Gastrocnemius medialis (tissue), 4 donors: Measurements from ENCODE around the gene NHLRC3. TPM values are rescaled to one million over a fixed set of nuclear protein-coding genes. Genes with fewer than 3 reads are reported as not detected.

Experiments
- ATAC-seq, 2 donors: fragments of 150-250 bp; one replicate each; pipeline ENCODE4 v1.9.1; 2016
- DNase-seq, 2 donors: peaks; one replicate each; pipeline ENCODE4 v3.0.0-alpha.2; 2019
- H3K27ac ChIP-seq, 4 donors: fragments of 200-600 bp; sonication (generic); 1 replicate in 1 of 4; 2 replicates in 3 of 4; pipeline ENCODE4 v1.5.1; 2016 to 2018; ENCODE audit warnings: mild to moderate bottlenecking in 2 of 4, moderate library complexity in 1 of 4
- H3K27me3 ChIP-seq, 3 donors: fragments of 200-600 bp; sonication (generic) in 2 of 3; 1 replicate in 1 of 3; 2 replicates in 2 of 3; pipeline versions ENCODE4 v1.5.1 to v1.6.0; 2016 to 2019; ENCODE audit warnings: mild to moderate bottlenecking in 1 of 3, moderate library complexity in 1 of 3
- H3K36me3 ChIP-seq, 2 donors: fragments of 200-600 bp; sonication (generic) in 1 of 2; one replicate each; pipeline ENCODE4 v1.5.1; 2017 to 2018
- H3K4me1 ChIP-seq, 2 donors: fragments of 200-600 bp; sonication (generic) in 1 of 2; one replicate each; pipeline ENCODE4 v1.5.1; 2016 to 2017; ENCODE audit warnings: mild to moderate bottlenecking in 2 of 2
- H3K4me3 ChIP-seq, 4 donors: fragments of 200-600 bp; sonication (generic) in 3 of 4; 1 replicate in 1 of 4; 2 replicates in 3 of 4; pipeline ENCODE4 v1.5.1; 2016 to 2019; ENCODE audit warnings: mild to moderate bottlenecking in 2 of 4
- H3K9me3 ChIP-seq, 3 donors: fragments of 200-600 bp; sonication (generic) in 2 of 3; 1 replicate in 1 of 3; 2 replicates in 2 of 3; pipeline ENCODE4 v1.5.1; 2016 to 2019
- CTCF ChIP-seq, 5 experiments: fragments of 450-650 bp in 3 of 5; fragments of 200-600 bp in 2 of 5; sonication (generic) in 2 of 5; IDR thresholded peaks in 4 of 5; conservative IDR thresholded peaks in 1 of 5; 1 replicate in 4 of 5; 2 replicates in 1 of 5; pipeline ENCODE4 v1.5.1; 2016 to 2019; ENCODE audit warnings: antibody characterized with exemption in 5 of 5, mild to moderate bottlenecking in 3 of 5, moderate library complexity in 3 of 5
- POLR2A ChIP-seq, 2 donors: fragments of 450-650 bp; IDR thresholded peaks; one replicate each; pipeline ENCODE4 v1.6.1; 2017; ENCODE audit warnings: antibody characterized with exemption in 2 of 2, mild to moderate bottlenecking in 2 of 2, moderate library complexity in 2 of 2
- in situ Hi-C, 4 donors: fragments of 200-750 bp; cut with MboI; loops; one replicate each; pipeline versions ENCODE4 v1.15.0 to v1.8.0; 2017; ENCODE audit warnings: low sequenced_read_pairs in 4 of 4
- intact Hi-C: fragments of 100-400 bp; cut with DNase I; formaldehyde crosslinking; loops from one replicate; pipeline ENCODE4 v1.15.1; 2023; ENCODE audit warnings: low total_unique reads
- total RNA-seq, 4 donors: library from RNA; depleted of rRNA; stranded (reverse); fragments of >200 nt; gene quantifications; one replicate each; pipeline versions ENCODE4 v1.1.0 to v1.2.3, GENCODE V29; 2016

Gene NHLRC3
- total RNA-seq, 4 donors from 2014 or later = 7.8 to 10.5 (median 8.0) TPM

GRCh38 chr13:39012608-39013007 is 25.6 kb upstream of the NHLRC3 start:
- Histone ChIP-seq H3K4me1 (peaks cover 9% of the 10 kb centered on the region in 2 donors), H3K9me3 (no peaks in the 10 kb centered on the region), H3K27ac (no peak overlapping the region), H3K4me3 (no peak overlapping the region), H3K36me3 (peaks cover 0 to 57% of the 10 kb centered on the region in 2 donors), H3K27me3 (no peaks in the 10 kb centered on the region)
- no peak for ATAC-seq
- TF ChIP-seq POLR2A (IDR thresholded peaks at IDR 0.05) = no peak
- TF ChIP-seq CTCF (IDR thresholded peaks at IDR 0.05 in 4 of 5, conservative IDR thresholded peaks at IDR 0.05 in 1 of 5) = no peak
- in situ Hi-C loops = no loop called here
- intact Hi-C loops = no loop called here
- DNase-seq = no peak

- ATAC-seq = no peak
These were observed 24.8 kb upstream of the NHLRC3 start for GRCh38 chr13:39013462-39013861.

GRCh38 chr13:39016087-39016486 is 22.2 kb upstream of the NHLRC3 start:
- TF ChIP-seq CTCF (IDR thresholded peaks at IDR 0.05 in 4 of 5, conservative IDR thresholded peaks at IDR 0.05 in 1 of 5) (no peak), POLR2A (IDR thresholded peaks at IDR 0.05) (no peak)
- no peak overlapping the region for H3K4me3 ChIP-seq
- peak overlapping the region; percentile 43 to 69 (median 48) for H3K27ac ChIP-seq
- peaks cover 9% of the 10 kb centered on the region in 2 donors for H3K4me1 ChIP-seq
- H3K9me3 ChIP-seq = no peaks in the 10 kb centered on the region
- in situ Hi-C loops (no loop called here), intact Hi-C loops (no loop called here)
- no peaks in the 10 kb centered on the region for H3K27me3 ChIP-seq
- ATAC-seq (peak; percentile 74 to 88), DNase-seq (no peak)
- peaks cover 0 to 42% of the 10 kb centered on the region in 2 donors for H3K36me3 ChIP-seq

More at GRCh38 chr13:39013462-39013861, 24.8 kb upstream of the NHLRC3 start:
- Histone ChIP-seq H3K4me1 (peaks cover 9% of the 10 kb centered on the region in 2 donors), H3K27me3 (no peaks in the 10 kb centered on the region), H3K27ac (no peak overlapping the region), H3K4me3 (no peak overlapping the region), H3K36me3 (peaks cover 0 to 57% of the 10 kb centered on the region in 2 donors), H3K9me3 (no peaks in the 10 kb centered on the region)
- in situ Hi-C loops = no loop called here
- intact Hi-C loops = no loop called here
- DNase-seq = no peak
- TF ChIP-seq POLR2A (IDR thresholded peaks at IDR 0.05) = no peak
- no peak for TF ChIP-seq CTCF (IDR thresholded peaks at IDR 0.05 in 4 of 5, conservative IDR thresholded peaks at IDR 0.05 in 1 of 5)

- ATAC-seq = peak; percentile 85 to 87
- intact Hi-C loops (no loop called here), in situ Hi-C loops (no loop called here)
- Histone ChIP-seq H3K27ac (peak overlapping the region; percentile 43 to 69 (median 48)), H3K9me3 (no peaks in the 10 kb centered on the region), H3K36me3 (peaks cover 0 to 42% of the 10 kb centered on the region in 2 donors), H3K4me1 (peaks cover 9% of the 10 kb centered on the region in 2 donors), H3K27me3 (no peaks in the 10 kb centered on the region), H3K4me3 (no peak overlapping the region)
- peak in 3 of 5 experiments; percentile 27 to 53 (median 37) for TF ChIP-seq CTCF (IDR thresholded peaks at IDR 0.05 in 4 of 5, conservative IDR thresholded peaks at IDR 0.05 in 1 of 5)
- no peak for TF ChIP-seq POLR2A (IDR thresholded peaks at IDR 0.05)
- DNase-seq = no peak
These were observed 21.5 kb upstream of the NHLRC3 start for GRCh38 chr13:39016787-39017186.
